SK-N-MC (cell line): ENCODE measurements around the gene SMYD3.

Experiments
- DNase-seq: peaks from one replicate; pipeline ENCODE4 v3.0.0-alpha.2; 2011; ENCODE audit warnings: low read depth, low spot score
- H3K27ac ChIP-seq: fragments of 200-600 bp; sonication (generic); 2 replicates; pipeline ENCODE4 v1.5.1; 2016; ENCODE audit warnings: mixed run types
- H3K36me3 ChIP-seq: fragments of 200-600 bp; sonication (generic); 2 replicates; pipeline ENCODE4 v1.6.1; 2017; ENCODE audit warnings: antibody characterized with exemption, low read length, mixed read lengths; ENCODE audit not compliant: insufficient read depth
- H3K4me3 ChIP-seq: fragments of 200-600 bp; sonication (generic); 2 replicates; pipeline ENCODE4 v1.5.1; 2016
- H3K9ac ChIP-seq: fragments of 200-600 bp; sonication (generic); 2 replicates; pipeline ENCODE4 v1.8.0; 2017; ENCODE audit warnings: mixed run types, mixed read lengths; ENCODE audit not compliant: insufficient read length
- H3K9me3 ChIP-seq: fragments of 200-600 bp; sonication (generic); 2 replicates; pipeline ENCODE4 v1.6.1; 2017; ENCODE audit warnings: low read depth, mild to moderate bottlenecking, antibody characterized with exemption, low read length, moderate library complexity, mixed read lengths
- EZH2 ChIP-seq: fragments of 200-600 bp; sonication (generic); IDR thresholded peaks from one replicate; pipeline ENCODE4 v1.6.1; 2017; ENCODE audit warnings: antibody characterized with exemption
- FOXP2 ChIP-seq: optimal IDR thresholded peaks from 2 replicates; pipeline ENCODE3; 2011; ENCODE audit warnings: mild to moderate bottlenecking, moderate library complexity; ENCODE audit not compliant: insufficient read depth; ENCODE audit errors: extremely low read length, control extremely low read depth
- POLR2AphosphoS5 ChIP-seq: IDR thresholded peaks from 2 replicates; pipeline ENCODE4 v1.6.1; 2012; ENCODE audit warnings: mild to moderate bottlenecking, low read depth, low read length, borderline replicate concordance

SMYD3 gene

GRCh38 chr1:245760301-245760700 is 746.8 kb downstream of the SMYD3 start:
- H3K9me3 ChIP-seq: no peaks in the 10 kb centered on the region
- no peak overlapping the region for H3K9ac ChIP-seq
- no peak for TF ChIP-seq EZH2
- TF ChIP-seq FOXP2: no peak
- no peak for TF ChIP-seq POLR2AphosphoS5
- DNase-seq: no peak
- H3K36me3 ChIP-seq: no peaks in the 10 kb centered on the region
- H3K4me3 ChIP-seq: no peak overlapping the region
- no peak overlapping the region for H3K27ac ChIP-seq

DNA sequence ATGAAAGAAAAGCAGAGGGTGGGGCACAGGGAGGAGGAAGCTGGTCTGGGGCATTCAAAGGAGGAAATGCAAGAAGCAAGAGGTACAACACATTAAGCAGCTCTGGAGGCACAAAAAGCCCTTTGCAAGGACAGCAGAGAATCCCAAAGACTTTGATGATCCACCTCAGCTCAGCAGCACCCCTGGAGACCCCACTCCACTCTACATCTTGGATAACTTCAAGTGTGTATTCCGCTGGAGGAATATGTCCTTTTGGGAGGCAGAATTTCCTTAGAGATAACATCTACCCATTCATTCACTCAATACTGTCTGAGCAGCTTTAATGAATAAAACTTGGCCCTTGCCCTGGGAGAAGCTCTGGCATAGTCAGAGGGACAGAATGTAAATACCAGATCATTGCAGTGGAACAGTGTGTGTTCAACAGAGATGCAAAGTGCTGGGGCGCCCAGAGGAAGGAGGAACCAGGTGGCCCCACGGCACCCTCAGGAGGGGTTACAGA is 752.6 kb downstream of the SMYD3 start:
- TF ChIP-seq EZH2 (no peak), POLR2AphosphoS5 (no peak), FOXP2 (no peak)
- DNase-seq: no peak
- Histone ChIP-seq H3K9me3 (no peaks in the 10 kb centered on the region), H3K36me3 (no peaks in the 10 kb centered on the region), H3K9ac (no peak overlapping the region), H3K4me3 (no peak overlapping the region), H3K27ac (no peak overlapping the region)

- Histone ChIP-seq H3K27ac (peak overlapping the region; percentile 59; the same call in 1 of the 2 replicates), H3K9ac (no peak overlapping the region), H3K9me3 (no peaks in the 10 kb centered on the region), H3K4me3 (no peak overlapping the region), H3K36me3 (no peaks in the 10 kb centered on the region)
- TF ChIP-seq EZH2 (no peak), POLR2AphosphoS5 (no peak), FOXP2 (no peak)
- DNase-seq: no peak
These were observed 753.3 kb downstream of the SMYD3 start for GRCh38 chr1:245753807-245754206.

- no peak overlapping the region for H3K27ac ChIP-seq
- H3K36me3 ChIP-seq: no peaks in the 10 kb centered on the region
- TF ChIP-seq EZH2 (no peak), FOXP2 (no peak), POLR2AphosphoS5 (no peak)
- no peaks in the 10 kb centered on the region for H3K9me3 ChIP-seq
- no peak for DNase-seq
- no peak overlapping the region for H3K4me3 ChIP-seq
- H3K9ac ChIP-seq: no peak overlapping the region
These were observed 754.5 kb downstream of the SMYD3 start for GRCh38 chr1:245752561-245752960.

GRCh38 chr1:245751726-245752470 is 755.2 kb downstream of the SMYD3 start:
- Histone ChIP-seq H3K4me3 (peak overlapping the region; percentile 17; the same call in 1 of the 2 replicates), H3K27ac (no peak overlapping the region), H3K9me3 (no peaks in the 10 kb centered on the region), H3K9ac (no peak overlapping the region), H3K36me3 (no peaks in the 10 kb centered on the region)
- no peak for TF ChIP-seq FOXP2
- no peak for TF ChIP-seq POLR2AphosphoS5
- TF ChIP-seq EZH2: no peak
- no peak for DNase-seq

GRCh38 chr1:245751116-245751515 is 756.0 kb downstream of the SMYD3 start:
- DNase-seq: no peak
- no peak overlapping the region for H3K9ac ChIP-seq
- H3K4me3 ChIP-seq: peak overlapping the region; percentile 17; the same call in 1 of the 2 replicates
- H3K36me3 ChIP-seq: no peaks in the 10 kb centered on the region
- peak overlapping the region; percentile 37; the same call in 1 of the 2 replicates for H3K27ac ChIP-seq
- H3K9me3 ChIP-seq: no peaks in the 10 kb centered on the region
- TF ChIP-seq EZH2 (no peak), FOXP2 (no peak), POLR2AphosphoS5 (no peak)

- no peak overlapping the region for H3K4me3 ChIP-seq
- no peaks in the 10 kb centered on the region for H3K36me3 ChIP-seq
- no peak overlapping the region for H3K9ac ChIP-seq
- DNase-seq: no peak
- TF ChIP-seq EZH2: no peak
- TF ChIP-seq FOXP2: no peak
- no peak for TF ChIP-seq POLR2AphosphoS5
- H3K27ac ChIP-seq: no peak overlapping the region
- no peaks in the 10 kb centered on the region for H3K9me3 ChIP-seq
These were observed 756.8 kb downstream of the SMYD3 start for GRCh38 chr1:245750261-245750660.

DNA sequence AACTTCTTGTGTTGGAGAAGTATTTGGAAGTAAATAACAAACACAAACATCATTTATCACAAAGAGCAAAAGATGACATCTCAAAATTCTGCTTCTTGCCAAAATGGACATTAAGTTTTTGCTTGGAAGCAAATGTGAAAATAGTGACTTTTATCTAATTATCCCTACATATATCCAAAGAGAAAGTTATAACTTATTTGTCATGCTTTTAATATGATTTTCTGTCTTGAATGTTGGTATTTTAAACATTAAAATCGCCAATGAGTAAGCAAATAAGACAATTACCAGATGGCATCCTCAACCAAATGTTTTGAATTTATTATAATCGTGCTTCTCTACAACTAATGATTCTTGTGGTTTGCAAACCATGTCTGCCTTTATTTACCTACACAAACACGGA is 758.0 kb downstream of the SMYD3 start:
- Histone ChIP-seq H3K4me3 (no peak overlapping the region), H3K27ac (no peak overlapping the region), H3K9ac (no peak overlapping the region), H3K9me3 (no peaks in the 10 kb centered on the region), H3K36me3 (no peaks in the 10 kb centered on the region)
- TF ChIP-seq POLR2AphosphoS5 (no peak), FOXP2 (no peak), EZH2 (no peak)
- no peak for DNase-seq

- Histone ChIP-seq H3K9me3 (no peaks in the 10 kb centered on the region), H3K4me3 (no peak overlapping the region), H3K9ac (no peak overlapping the region), H3K36me3 (no peaks in the 10 kb centered on the region), H3K27ac (no peak overlapping the region)
- DNase-seq: no peak
- TF ChIP-seq EZH2 (no peak), POLR2AphosphoS5 (no peak), FOXP2 (no peak)
These were observed 758.4 kb downstream of the SMYD3 start for GRCh38 chr1:245748646-245749045.

GRCh38 chr1:245748240-245748639 is 758.8 kb downstream of the SMYD3 start:
- Histone ChIP-seq H3K9ac (no peak overlapping the region), H3K9me3 (no peaks in the 10 kb centered on the region), H3K36me3 (no peaks in the 10 kb centered on the region), H3K27ac (no peak overlapping the region), H3K4me3 (no peak overlapping the region)
- no peak for TF ChIP-seq POLR2AphosphoS5
- TF ChIP-seq FOXP2: no peak
- TF ChIP-seq EZH2: no peak
- no peak for DNase-seq
